GM18519 (cell line): Measurements from ENCODE around the gene WWOX.

Experiments used
- ATAC-seq: cut with Tn5 transposase; IDR thresholded peaks from one replicate; pipeline ENCODE4 v1.9.1; 2021; ENCODE audit warnings: mild to moderate bottlenecking, moderate library complexity; ENCODE audit not compliant: unreplicated experiment, low FRiP score

Gene WWOX

GRCh38 chr16:78982096-78982744 is 882.8 kb downstream of the WWOX start:
- ATAC-seq = no peak

DNA sequence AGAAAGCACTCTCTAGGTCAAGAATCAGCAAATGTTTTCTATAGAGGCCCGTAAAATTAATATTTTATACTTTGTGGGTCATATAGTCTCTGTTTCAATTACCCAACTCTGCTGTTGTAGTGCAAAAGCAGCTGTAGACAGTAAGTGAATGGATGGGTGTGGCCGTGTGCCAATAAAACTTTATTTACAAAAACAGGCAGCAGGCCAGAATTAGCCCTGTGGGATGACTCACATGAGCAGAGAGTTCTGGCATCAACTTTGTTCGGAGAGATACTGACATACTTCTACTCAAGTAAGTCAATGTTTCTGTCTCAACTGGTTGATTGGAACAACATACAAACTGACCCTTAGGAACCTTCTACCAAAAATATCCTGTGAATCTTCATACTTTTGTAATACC is 884.9 kb downstream of the WWOX start:
- no peak for ATAC-seq

DNA sequence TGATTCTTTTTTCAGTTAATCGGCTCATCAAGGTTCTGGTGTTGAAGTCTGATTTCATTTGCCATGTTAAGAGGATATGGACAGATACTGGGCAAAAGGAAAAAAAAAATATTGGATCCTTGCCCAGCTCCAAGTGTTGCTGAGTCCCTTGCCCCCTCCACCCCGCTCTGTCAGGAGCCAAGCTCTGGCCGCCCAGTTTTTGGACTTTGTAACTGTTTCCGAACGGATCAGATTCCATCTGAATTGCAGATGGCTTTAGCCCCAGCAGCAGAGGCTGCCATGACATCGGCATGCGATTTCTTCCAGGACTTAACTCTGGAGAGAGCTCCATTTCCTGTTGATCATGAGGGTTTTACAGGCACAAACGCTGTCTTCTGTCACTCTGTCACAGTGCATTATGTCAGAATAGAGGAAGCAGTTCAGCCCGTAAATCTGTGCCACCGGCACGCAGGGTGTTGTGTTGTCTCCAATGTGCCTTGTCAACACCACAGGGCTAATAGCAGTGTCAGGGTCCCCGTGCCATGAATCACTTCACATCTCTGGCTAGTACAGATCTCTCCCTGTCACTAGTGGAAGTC is 885.5 kb downstream of the WWOX start:
- no peak for ATAC-seq

DNA sequence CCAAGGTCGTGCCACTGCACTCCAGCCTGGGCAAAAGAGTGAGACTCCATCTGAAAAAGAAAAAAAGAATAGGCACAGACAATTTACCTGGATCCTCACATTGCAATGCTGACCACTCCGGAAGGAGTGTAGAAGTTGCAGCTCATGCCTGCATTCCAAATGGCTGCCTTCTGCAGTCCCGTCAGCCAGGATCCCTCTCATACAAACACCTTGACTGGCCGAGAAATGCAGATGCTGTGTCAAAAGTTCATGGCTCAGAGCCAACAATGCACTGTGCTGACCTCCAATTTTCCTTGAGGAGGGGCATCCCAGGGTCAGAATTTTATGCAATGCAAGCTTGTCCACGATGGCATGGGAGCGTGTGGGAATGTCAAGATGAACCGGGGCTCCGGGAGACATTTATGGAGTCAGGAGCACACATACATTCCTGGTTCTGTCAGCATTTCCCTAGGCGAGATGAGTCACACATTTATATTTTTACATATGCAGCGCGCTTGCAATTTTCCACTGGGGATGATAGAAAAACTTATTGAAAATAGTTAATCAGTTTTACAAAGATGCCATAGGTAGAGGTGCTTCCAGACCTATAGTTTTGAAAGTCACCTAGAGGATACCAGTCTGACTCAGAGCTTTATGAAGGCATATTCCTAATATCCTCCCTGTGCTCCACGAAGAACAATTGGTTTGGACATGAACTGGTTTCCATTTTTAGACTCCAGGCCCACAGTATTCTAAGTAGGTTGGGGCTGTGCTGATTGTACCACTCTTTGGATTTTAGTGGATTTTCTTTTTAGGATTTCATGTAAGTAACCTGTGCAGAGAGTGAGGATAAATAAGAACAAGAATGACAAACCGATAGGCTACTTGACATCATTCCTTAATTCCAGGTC is 886.5 kb downstream of the WWOX start:
- ATAC-seq = no peak

GRCh38 chr16:78987666-78988065 is 888.2 kb downstream of the WWOX start:
- ATAC-seq = no peak

- ATAC-seq = no peak
Observed at GRCh38 chr16:78988361-78988969, 889.0 kb downstream of the WWOX start.

DNA sequence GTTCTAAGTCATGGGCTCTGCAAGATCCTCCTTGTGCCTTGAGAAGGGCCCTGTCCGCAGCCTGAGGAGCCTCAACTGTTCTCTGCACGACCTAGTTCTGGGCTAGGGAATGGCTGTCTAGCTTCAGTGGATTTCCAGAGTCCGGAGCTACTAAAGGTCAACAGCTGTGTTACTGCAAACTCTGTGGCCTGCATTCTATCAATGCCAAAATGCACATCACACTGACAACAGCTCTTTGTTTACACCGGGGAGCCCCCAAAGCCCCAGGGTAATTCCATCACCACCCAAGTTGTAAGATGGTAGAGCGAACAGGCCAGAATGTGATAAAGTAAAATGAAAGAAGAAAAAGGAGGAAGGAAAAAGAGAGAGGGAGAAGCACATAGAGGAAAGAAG is 890.9 kb downstream of the WWOX start:
- no peak for ATAC-seq

GRCh38 chr16:78992001-78992400 is 892.5 kb downstream of the WWOX start:
- ATAC-seq = no peak

GRCh38 chr16:78993346-78993745 is 893.9 kb downstream of the WWOX start:
- ATAC-seq = no peak

GRCh38 chr16:78994135-78994745 is 894.8 kb downstream of the WWOX start:
- no peak for ATAC-seq

- ATAC-seq = no peak
Observed at GRCh38 chr16:78995441-78995840, 896.0 kb downstream of the WWOX start.

DNA sequence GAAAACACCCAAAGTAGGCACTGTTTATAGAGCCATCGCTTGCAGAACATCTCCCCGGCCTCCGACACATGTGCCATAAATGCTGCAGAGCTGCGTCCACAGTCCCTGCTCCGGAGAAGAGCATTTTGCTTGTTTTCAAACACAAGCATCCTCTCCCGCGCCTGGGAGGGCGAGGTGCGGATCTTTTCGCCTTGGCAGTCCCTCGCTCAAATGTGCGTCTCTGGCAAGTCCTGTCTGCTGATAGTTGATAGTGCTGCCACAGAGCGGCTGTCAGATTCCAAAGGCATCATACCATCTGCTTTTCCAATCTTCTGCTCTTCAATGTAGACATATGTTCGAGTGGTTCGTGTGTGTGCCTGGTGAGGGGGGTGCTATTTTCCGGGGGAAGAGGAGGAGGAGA is 897.3 kb downstream of the WWOX start:
- no peak for ATAC-seq

DNA sequence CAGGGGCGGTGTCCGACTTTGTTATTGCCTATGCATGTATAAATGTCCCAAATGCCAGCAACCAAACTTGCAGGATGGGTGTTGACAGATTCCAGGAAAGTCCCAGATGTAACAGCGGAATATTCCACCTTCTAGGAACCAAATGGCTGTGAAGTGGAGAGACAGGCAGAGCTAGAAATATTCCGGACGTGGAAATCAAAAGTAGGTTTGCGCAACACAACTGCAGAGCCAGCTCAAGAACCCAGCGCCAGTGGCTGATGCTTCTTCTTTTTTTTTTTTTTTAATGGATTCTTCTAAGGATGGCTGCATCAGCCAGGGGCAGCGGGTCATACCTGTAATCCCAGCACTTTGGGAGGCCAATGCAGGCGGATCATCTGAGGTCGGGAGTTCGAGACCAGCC is 899.4 kb downstream of the WWOX start:
- no peak for ATAC-seq

GRCh38 chr16:79001156-79001967 is 901.9 kb downstream of the WWOX start:
- ATAC-seq = no peak

DNA sequence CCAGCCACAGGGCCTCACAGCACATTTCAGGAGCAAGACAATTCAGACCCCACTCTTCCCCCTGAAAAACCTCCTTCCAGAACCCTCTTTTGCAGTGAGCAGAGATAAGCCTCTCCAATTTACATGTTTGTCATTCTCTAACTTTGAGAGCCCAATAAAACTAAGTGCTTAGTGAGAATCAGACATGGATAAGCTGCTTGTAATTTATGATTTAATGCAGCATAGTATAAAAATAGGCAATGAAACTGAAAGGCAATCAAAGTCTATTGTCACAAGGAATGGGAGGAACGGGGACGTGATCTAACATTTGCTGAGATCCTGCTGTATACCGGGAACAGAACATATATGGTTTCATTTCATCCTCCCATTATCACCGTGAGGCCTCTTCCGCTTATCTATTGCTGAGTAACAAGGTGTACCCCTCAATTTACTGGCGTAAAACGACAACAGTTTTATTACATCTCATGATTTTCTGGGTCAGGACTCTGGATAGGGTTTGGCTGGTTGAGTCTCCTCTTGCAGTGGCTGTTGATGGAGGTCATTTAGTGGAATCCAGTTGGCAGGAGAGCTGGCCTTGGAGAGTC is 903.7 kb downstream of the WWOX start:
- no peak for ATAC-seq

GRCh38 chr16:79004309-79004708 is 904.9 kb downstream of the WWOX start:
- no peak for ATAC-seq

DNA sequence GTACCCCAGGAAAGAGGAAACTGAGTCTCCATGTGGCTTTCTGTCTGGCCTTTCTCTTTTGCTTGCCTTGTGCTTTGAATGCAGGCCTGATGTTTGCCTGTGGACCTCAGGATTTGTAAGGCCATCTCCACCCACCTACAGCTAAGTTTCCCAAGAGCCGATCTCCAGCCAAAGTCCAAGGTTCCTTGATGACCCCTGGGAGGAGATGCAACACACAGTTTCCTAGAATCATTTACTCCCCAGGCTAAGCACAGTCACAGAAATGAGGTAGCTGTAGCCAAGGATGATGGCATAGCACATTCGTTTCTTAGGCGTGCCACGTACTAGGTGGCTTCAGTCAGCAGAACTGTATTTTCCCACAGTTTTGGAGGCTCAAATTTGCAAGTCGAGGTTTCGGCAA is 905.6 kb downstream of the WWOX start:
- no peak for ATAC-seq

DNA sequence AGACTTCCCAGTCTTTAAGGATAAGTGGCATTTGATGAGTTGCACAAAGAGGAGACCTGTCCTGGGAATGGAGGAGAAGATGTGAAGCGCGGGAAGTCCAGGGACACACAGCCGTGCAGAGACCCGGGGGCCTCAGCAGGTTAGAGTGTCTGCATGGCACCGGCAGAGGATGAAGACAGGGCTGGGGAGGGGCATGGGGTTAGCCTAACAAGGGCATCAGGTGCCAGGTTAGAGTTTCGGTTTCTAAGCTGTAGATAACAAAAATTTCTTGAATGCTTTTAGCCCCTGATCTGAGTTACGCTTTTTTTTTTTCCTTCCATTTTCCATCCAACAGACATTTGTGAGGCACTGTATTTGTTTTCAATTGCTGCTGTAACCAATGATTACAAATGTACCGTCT is 906.8 kb downstream of the WWOX start:
- no peak for ATAC-seq

- ATAC-seq = no peak
Observed at GRCh38 chr16:79006765-79007164, 907.3 kb downstream of the WWOX start.

DNA sequence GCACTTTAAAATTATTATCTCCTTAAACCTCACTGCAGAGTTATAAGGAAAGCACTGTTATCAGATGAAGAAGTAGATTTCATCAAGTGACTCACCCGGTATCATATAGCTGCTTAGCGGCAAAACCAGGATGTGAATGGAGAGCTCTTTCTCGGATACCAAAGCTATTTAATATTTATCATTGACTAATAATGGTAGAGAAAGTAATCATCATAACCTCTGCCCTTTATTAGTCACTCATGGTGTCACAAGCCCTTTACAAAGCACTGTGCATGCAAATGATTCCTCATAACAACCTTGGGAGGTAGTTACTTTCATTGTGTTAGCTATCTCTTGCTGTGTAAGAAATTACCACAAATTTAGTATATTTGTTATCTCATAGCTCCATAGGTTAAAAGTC is 908.2 kb downstream of the WWOX start:
- ATAC-seq = no peak
